ENCODE measurements around the gene DPEP3.

DNA sequence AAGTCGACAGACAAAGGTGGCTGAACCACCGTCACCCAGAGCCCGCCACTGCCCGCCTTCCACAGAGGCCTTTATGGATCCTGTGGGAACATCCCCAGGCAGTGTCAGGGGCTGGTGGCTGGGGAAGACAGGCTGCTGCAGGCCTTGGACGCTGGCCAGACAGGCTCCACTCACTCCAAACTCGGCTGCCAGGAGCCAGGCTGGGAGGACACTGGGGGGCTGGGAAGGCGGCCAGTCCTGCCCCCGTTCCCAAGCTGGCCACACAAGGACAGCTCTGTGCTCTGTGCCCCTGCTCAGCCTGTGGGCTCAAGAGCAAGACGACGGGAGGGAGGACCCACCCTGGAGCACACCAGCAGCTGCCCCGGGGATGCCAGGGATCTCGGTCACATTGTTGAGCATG lies 28.8 kb downstream of the DPEP3 start:
- TF ChIP-seq, protein P1, sequence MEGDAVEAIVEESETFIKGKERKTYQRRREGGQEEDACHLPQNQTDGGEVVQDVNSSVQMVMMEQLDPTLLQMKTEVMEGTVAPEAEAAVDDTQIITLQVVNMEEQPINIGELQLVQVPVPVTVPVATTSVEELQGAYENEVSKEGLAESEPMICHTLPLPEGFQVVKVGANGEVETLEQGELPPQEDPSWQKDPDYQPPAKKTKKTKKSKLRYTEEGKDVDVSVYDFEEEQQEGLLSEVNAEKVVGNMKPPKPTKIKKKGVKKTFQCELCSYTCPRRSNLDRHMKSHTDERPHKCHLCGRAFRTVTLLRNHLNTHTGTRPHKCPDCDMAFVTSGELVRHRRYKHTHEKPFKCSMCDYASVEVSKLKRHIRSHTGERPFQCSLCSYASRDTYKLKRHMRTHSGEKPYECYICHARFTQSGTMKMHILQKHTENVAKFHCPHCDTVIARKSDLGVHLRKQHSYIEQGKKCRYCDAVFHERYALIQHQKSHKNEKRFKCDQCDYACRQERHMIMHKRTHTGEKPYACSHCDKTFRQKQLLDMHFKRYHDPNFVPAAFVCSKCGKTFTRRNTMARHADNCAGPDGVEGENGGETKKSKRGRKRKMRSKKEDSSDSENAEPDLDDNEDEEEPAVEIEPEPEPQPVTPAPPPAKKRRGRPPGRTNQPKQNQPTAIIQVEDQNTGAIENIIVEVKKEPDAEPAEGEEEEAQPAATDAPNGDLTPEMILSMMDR (optimal IDR thresholded peaks at IDR 0.05 in 1 of 3, IDR thresholded peaks at IDR 0.05 in 1 of 3, conservative IDR thresholded peaks at IDR 0.05 in 1 of 3; ENCODE audit: extremely low read depth in 1 of 3, insufficient read depth in 2 of 3, low read length in 3 of 3): no peak
- no peak for TF ChIP-seq EZH2 (IDR thresholded peaks at IDR 0.05; ENCODE audit: low read length)

Data from keratinocyte (primary cell).